ENCODE data around the gene TOP3B. TPM values are rescaled to one million over a fixed set of nuclear protein-coding genes. Genes with fewer than 3 reads are reported as not detected.

The TOP3B gene
- total and polyA plus RNA-seq, 9 of the 15 experiments (the other 6 are each of a cell fraction or from before 2014, with no cell fraction given) = 3.0 to 188 (median 112) TPM

DNA sequence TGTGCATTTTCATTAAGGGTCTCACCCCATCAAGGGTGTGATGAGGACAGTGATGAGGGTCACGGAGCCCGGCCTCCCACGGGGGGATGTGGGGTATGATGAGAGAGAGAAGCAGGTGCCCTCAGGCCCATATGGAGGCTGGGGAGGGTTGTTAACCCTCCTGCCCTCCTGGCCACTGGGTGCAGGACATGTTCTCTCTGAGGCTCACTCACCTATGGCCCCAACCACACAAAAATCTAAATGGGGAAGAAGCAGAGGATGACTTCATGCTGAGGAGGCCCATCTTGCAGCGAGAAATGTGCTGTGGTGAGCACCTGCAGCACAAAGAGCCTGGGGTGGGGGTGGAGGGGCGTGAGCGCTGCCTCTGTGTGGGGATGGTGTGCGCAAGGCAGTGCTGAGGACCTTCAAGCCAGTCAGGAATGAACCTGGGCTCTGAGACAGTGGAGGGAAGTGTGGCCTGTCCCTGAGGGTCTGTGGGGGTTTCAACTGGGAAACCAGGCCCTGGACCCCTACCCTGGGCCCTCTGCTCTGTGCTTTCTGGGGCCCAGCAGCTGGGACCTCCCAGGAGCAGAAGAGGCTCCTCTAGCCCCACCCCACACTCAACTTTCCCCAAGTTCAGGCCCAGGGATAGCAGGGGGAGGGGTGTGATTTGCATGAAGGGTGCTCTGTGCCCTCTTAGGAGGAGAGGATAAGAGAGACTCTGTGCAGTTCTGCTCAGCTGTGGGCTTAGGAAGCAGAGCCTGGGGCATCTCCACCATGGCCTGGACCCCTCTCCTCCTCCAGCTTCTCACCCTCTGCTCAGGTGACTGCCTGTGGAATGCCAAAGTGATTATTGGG, 43.0 kb upstream of the TOP3B start (continued):
- TF ChIP-seq, protein P1, sequence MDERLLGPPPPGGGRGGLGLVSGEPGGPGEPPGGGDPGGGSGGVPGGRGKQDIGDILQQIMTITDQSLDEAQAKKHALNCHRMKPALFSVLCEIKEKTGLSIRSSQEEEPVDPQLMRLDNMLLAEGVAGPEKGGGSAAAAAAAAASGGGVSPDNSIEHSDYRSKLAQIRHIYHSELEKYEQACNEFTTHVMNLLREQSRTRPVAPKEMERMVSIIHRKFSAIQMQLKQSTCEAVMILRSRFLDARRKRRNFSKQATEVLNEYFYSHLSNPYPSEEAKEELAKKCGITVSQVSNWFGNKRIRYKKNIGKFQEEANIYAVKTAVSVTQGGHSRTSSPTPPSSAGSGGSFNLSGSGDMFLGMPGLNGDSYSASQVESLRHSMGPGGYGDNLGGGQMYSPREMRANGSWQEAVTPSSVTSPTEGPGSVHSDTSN (CRISPR knock-in tag; IDR thresholded peaks at IDR 0.05; ENCODE audit: low read depth) = 0 out of 2 replicates have a peak, but pooled peaks have one; percentile 5
- TF ChIP-seq, protein P1 (tag; conservative IDR thresholded peaks at IDR 0.05; ENCODE audit: low read depth) = no peak
- TF ChIP-seq CEBPG (CRISPR knock-in tag; IDR thresholded peaks at IDR 0.05) (0 out of 2 replicates have a peak, but pooled peaks have one; percentile 4), CEBPG (tag; conservative IDR thresholded peaks at IDR 0.05 in 1 of 2, IDR thresholded peaks at IDR 0.05 in 1 of 2) (no peak), ZBTB9 (CRISPR knock-in tag; IDR thresholded peaks at IDR 0.05) (no peak), SETDB1 (IDR thresholded peaks at IDR 0.05; ENCODE audit: low read length) (no peak), BRCA1 (IDR thresholded peaks at IDR 0.05) (no peak), BRCA1 (CRISPR knock-in tag; IDR thresholded peaks at IDR 0.05) (0 out of 2 replicates have a peak, but pooled peaks have one; percentile 41), SRSF9 (IDR thresholded peaks at IDR 0.05; ENCODE audit: borderline replicate concordance, low read depth, low read length) (no peak), ZBTB7A (IDR thresholded peaks at IDR 0.05; ENCODE audit: borderline replicate concordance, control insufficient read depth, low read depth, low read length) (peak; percentile 46; the same call in 1 of the 2 replicates), FOXK2 (conservative IDR thresholded peaks at IDR 0.05 in 1 of 2, IDR thresholded peaks at IDR 0.05 in 1 of 2; ENCODE audit: low read depth in 2 of 2) (no peak), MCM2 (IDR thresholded peaks at IDR 0.05; ENCODE audit: low read depth) (no peak)
- TF ChIP-seq, protein P2, sequence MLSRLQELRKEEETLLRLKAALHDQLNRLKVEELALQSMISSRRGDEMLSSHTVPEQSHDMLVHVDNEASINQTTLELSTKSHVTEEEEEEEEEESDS (CRISPR knock-in tag; IDR thresholded peaks at IDR 0.05) = no peak
- TF ChIP-seq, protein P3, sequence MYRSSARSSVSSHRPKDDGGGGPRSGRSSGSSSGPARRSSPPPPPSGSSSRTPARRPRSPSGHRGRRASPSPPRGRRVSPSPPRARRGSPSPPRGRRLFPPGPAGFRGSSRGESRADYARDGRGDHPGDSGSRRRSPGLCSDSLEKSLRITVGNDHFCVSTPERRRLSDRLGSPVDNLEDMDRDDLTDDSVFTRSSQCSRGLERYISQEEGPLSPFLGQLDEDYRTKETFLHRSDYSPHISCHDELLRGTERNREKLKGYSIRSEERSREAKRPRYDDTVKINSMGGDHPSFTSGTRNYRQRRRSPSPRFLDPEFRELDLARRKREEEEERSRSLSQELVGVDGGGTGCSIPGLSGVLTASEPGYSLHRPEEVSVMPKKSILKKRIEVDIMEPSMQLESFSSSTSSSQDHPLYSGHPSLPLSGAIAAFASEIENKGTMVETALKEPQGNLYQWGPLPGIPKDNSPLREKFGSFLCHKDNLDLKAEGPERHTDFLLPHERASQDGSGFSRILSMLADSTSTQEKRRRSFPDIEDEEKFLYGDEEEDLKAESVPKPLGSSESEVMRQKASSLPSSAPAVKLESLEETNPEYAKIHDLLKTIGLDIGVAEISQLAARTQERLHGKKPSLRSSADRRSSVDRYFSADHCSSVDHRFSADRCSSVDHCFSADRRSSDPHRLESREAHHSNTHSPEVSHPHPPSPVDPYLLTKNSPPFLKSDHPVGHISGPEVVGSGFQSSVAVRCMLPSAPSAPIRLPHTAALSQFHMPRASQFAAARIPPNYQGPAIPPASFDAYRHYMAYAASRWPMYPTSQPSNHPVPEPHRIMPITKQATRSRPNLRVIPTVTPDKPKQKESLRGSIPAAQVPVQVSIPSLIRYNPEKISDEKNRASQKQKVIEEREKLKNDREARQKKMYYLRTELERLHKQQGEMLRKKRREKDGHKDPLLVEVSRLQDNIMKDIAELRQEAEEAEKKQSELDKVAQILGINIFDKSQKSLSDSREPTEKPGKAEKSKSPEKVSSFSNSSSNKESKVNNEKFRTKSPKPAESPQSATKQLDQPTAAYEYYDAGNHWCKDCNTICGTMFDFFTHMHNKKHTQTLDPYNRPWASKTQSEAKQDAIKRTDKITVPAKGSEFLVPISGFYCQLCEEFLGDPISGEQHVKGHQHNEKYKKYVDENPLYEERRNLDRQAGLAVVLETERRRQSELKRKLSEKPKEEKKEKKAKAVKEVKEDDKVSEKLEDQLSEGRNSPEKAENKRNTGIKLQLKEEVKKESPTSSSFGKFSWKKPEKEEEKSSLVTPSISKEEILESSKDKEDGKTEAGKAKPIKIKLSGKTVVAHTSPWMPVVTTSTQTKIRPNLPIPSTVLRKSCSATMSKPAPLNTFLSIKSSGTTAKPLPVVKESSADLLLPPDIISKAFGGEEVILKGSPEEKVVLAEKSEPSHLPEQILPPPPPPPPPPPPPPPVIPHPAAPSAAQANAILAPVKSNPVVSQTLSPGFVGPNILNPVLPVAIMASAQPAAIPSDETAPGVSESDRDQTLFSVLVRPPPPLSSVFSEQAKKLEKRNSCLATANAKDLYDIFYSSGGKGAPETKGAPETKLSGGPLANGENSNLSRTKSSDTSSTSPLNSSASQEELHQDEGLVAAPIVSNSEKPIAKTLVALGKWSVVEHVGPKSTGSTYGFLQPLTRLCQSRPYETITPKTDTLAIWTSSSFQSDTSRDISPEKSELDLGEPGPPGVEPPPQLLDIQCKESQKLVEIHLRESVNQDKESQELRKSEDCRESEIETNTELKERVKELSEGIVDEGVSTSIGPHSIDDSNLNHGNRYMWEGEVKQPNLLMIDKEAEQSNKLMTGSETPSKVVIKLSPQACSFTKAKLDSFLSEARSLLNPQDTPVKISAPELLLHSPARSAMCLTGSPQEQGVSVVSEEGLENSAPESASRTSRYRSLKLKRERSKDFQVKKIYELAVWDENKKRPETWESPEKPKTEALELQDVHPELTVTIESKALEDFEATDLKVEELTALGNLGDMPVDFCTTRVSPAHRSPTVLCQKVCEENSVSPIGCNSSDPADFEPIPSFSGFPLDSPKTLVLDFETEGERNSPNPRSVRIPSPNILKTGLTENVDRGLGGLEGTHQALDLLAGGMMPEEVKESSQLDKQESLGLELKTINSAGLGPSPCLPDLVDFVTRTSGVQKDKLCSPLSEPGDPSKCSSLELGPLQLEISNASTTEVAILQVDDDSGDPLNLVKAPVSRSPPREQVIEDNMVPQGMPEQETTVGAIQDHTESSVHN (IDR thresholded peaks at IDR 0.05; ENCODE audit: borderline replicate concordance in 1 of 2, low read depth in 1 of 2) = no peak
